Neutrophil (primary cell): Measurements from ENCODE around the gene RBM12.

Source experiments
- H3K27ac ChIP-seq: fragments of 200-600 bp; sonication (generic); 2 replicates; pipeline ENCODE4 v1.5.1; 2016; ENCODE audit warnings: mild to moderate bottlenecking, moderate library complexity
- H3K27me3 ChIP-seq: fragments of 200-600 bp; sonication (generic); 2 replicates; pipeline ENCODE4 v1.6.0; 2016; ENCODE audit warnings: mild to moderate bottlenecking
- H3K36me3 ChIP-seq: fragments of 200-600 bp; sonication (generic); 2 replicates; pipeline ENCODE4 v1.5.1; 2017
- H3K4me1 ChIP-seq, 2 experiments: fragments of 200-600 bp in 1 of 2; sonication (generic) in 1 of 2; 1 replicate in 1 of 2; 2 replicates in 1 of 2; pipeline versions ENCODE4 v1.5.1 to v1.6.1; 2013 to 2016; ENCODE audit warnings: low read depth in 1 of 2, low read length in 1 of 2, mild to moderate bottlenecking in 1 of 2, moderate library complexity in 1 of 2; ENCODE audit not compliant: control insufficient read depth in 1 of 2, insufficient read depth in 1 of 2
- H3K4me3 ChIP-seq, 2 experiments: fragments of 200-600 bp in 1 of 2; sonication (generic) in 1 of 2; 1 replicate in 1 of 2; 2 replicates in 1 of 2; pipeline ENCODE4 v1.5.1; 2013 to 2016; ENCODE audit warnings: low read depth in 1 of 2, low read length in 1 of 2, mild to moderate bottlenecking in 1 of 2, moderate library complexity in 1 of 2
- H3K9me3 ChIP-seq: fragments of 200-600 bp; sonication (generic); 2 replicates; pipeline ENCODE4 v1.5.1; 2016
- TF ChIP-seq, protein P1 (sequence below): fragments of 200-600 bp; sonication (generic); IDR thresholded peaks from 2 replicates; pipeline ENCODE4 v1.5.1; 2016; ENCODE audit warnings: antibody characterized with exemption

The RBM12 gene

DNA sequence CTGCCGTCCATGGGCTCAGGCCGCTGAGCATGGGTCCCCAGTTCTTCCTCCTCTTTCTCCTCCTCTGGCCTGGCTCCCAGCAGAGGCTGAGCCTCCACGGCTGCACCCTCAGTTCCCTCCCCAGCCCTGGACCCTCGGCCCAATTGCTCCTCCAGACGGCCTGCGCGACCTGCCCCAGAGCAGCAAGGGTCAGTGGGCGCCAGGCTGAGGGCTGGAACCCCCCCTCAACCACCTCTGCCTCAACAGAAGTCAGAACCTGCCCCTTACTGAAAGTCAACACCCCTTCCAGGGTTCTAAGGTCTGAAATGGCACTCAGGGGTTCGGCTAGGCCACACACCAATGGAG lies 65.0 kb downstream of the RBM12 start:
- peaks cover 64% of the 10 kb centered on the region for H3K27me3 ChIP-seq
- peaks cover 16 to 17% of the 10 kb centered on the region in 2 experiments for H3K4me1 ChIP-seq
- no peak overlapping the region for H3K27ac ChIP-seq
- H3K4me3 ChIP-seq: no peak overlapping the region
- no peaks in the 10 kb centered on the region for H3K9me3 ChIP-seq
- H3K36me3 ChIP-seq: no peaks in the 10 kb centered on the region
- TF ChIP-seq, protein P1, sequence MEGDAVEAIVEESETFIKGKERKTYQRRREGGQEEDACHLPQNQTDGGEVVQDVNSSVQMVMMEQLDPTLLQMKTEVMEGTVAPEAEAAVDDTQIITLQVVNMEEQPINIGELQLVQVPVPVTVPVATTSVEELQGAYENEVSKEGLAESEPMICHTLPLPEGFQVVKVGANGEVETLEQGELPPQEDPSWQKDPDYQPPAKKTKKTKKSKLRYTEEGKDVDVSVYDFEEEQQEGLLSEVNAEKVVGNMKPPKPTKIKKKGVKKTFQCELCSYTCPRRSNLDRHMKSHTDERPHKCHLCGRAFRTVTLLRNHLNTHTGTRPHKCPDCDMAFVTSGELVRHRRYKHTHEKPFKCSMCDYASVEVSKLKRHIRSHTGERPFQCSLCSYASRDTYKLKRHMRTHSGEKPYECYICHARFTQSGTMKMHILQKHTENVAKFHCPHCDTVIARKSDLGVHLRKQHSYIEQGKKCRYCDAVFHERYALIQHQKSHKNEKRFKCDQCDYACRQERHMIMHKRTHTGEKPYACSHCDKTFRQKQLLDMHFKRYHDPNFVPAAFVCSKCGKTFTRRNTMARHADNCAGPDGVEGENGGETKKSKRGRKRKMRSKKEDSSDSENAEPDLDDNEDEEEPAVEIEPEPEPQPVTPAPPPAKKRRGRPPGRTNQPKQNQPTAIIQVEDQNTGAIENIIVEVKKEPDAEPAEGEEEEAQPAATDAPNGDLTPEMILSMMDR: no peak
